Right lobe of liver (tissue), 4 donors: ENCODE measurements around the gene VPS26A.

Experiments
- POLR2A ChIP-seq: fragments of 450-650 bp; IDR thresholded peaks from one replicate; pipeline ENCODE4 v1.6.1; 2017; ENCODE audit warnings: antibody characterized with exemption, mild to moderate bottlenecking
- TF ChIP-seq, protein P1 (sequence below), 4 donors: fragments of 200-600 bp in 3 of 4; fragments of 450-650 bp in 1 of 4; IDR thresholded peaks; one replicate each; pipeline versions ENCODE4 v1.5.1 to v1.8.0; 2016 to 2022; ENCODE audit warnings: antibody characterized with exemption in 4 of 4, mild to moderate bottlenecking in 2 of 4
- donor health status: DM: no; HTN: no; CAD: no.
- donor health status: DM: no; HTN: no; CAD: no.
- donor health status: DM: no; HTN: yes; CAD: no.

DNA sequence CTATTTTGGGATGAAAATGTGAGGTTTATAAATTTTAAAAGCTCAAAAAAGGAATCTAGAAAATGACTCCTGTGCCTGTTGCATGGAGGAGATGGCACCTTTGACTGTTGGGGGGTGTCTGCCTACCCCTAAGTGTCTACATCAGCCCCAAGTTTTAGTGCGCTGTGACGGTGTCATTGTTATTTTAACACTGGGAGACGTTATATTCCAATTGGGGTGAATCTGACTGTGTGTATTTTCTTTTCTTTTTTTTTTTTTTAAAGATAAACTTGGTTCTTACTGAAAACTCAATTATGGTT, 35.6 kb upstream of the VPS26A start:
- TF ChIP-seq, protein P1, sequence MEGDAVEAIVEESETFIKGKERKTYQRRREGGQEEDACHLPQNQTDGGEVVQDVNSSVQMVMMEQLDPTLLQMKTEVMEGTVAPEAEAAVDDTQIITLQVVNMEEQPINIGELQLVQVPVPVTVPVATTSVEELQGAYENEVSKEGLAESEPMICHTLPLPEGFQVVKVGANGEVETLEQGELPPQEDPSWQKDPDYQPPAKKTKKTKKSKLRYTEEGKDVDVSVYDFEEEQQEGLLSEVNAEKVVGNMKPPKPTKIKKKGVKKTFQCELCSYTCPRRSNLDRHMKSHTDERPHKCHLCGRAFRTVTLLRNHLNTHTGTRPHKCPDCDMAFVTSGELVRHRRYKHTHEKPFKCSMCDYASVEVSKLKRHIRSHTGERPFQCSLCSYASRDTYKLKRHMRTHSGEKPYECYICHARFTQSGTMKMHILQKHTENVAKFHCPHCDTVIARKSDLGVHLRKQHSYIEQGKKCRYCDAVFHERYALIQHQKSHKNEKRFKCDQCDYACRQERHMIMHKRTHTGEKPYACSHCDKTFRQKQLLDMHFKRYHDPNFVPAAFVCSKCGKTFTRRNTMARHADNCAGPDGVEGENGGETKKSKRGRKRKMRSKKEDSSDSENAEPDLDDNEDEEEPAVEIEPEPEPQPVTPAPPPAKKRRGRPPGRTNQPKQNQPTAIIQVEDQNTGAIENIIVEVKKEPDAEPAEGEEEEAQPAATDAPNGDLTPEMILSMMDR (IDR thresholded peaks at IDR 0.05): no peak
- TF ChIP-seq POLR2A: no peak
